GM12865 (cell line): ENCODE measurements around the gene RELT.
"Not testable (repeated sequence)": the region's sequence is repeated elsewhere in the genome, so short reads cannot be mapped to it uniquely, and the experiment has no call there.

ENCODE experiments used
- DNase-seq: peaks from one replicate; pipeline ENCODE4 v3.0.0; 2010; ENCODE audit warnings: low read depth
- H3K4me3 ChIP-seq: 2 replicates; pipeline ENCODE4 v1.5.1; 2011; ENCODE audit warnings: mild to moderate bottlenecking, low read depth, low read length, control low read depth
- TF ChIP-seq, protein P1 (sequence below): IDR thresholded peaks from 2 replicates; pipeline ENCODE4 v1.5.1; 2011; ENCODE audit warnings: low read length, control low read depth, low read depth, inconsistent platforms; ENCODE audit not compliant: insufficient read depth; ENCODE audit errors: missing control alignments

Gene RELT

DNA sequence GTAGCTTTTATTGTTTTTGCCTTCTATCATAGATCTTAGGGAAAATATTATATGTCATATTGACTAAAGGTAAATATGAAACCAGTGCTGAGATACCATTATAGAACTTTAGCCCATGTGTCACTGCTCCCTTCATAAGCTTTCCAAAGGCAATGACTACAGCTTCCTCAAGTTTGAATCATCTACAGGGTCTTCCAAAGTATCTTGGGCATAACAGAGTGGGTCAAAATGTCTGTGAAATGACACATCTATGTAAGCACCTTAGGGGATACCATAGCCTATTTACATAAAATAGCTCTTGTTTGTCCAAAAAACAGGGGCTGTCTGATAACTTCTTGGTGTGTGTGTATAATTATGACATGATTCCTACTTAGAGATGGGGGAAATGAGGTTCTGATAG is 52.5 kb downstream of the RELT start:
- H3K4me3 ChIP-seq: no peak overlapping the region
- no peak for DNase-seq
- TF ChIP-seq, protein P1, sequence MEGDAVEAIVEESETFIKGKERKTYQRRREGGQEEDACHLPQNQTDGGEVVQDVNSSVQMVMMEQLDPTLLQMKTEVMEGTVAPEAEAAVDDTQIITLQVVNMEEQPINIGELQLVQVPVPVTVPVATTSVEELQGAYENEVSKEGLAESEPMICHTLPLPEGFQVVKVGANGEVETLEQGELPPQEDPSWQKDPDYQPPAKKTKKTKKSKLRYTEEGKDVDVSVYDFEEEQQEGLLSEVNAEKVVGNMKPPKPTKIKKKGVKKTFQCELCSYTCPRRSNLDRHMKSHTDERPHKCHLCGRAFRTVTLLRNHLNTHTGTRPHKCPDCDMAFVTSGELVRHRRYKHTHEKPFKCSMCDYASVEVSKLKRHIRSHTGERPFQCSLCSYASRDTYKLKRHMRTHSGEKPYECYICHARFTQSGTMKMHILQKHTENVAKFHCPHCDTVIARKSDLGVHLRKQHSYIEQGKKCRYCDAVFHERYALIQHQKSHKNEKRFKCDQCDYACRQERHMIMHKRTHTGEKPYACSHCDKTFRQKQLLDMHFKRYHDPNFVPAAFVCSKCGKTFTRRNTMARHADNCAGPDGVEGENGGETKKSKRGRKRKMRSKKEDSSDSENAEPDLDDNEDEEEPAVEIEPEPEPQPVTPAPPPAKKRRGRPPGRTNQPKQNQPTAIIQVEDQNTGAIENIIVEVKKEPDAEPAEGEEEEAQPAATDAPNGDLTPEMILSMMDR: no peak

DNA sequence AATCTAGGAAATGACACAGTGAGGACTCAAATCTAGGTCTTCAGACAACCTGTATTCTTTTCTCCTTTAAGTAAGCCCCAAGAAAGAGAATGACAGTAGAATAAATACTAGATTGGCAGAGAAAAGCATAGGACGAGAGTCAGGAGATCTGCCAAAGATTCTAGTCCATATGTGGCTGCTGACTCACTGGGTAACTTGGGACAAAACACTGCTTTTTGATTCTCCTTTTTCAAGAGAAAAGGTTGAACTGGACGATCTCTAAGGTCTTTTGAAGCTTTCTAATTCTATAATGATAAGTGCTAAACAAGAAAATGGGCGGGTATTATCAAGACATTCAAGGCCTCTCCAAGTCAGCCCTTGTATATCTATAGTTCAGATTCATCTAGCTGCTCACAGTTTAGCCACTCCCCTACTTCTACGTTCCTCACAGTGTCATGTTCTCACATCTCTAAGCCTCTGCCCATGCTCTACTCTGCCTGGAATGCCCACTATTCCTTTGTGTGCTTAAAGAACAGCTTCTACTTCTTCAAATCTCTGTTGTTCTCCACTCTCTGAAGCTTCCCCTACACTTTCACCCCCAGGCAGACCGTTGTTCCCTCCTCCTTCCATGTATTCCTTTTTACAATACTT is 53.0 kb downstream of the RELT start:
- DNase-seq: no peak
- TF ChIP-seq, protein P1: no peak
- H3K4me3 ChIP-seq: no peak overlapping the region

DNA sequence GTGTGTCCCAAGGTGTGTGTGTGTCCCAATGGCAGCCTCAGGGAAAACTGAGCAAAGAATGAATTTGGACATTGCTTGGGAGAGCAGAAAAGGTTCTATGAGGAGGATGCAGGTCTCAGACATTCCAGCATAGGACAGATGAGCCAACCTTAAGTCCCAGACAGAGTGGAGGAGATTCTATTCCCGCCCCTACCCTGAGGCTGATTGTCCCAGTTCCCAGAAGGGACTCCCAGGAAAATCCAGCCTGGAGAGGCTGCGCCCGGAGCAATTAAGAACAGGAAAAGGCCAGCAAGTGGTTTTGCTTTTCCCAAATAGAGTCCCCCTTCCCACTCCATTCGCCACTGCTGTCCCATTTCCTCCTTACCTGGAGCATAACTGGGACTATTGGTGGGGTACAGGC is 54.1 kb downstream of the RELT start:
- no peak for DNase-seq
- TF ChIP-seq, protein P1: no peak

DNA sequence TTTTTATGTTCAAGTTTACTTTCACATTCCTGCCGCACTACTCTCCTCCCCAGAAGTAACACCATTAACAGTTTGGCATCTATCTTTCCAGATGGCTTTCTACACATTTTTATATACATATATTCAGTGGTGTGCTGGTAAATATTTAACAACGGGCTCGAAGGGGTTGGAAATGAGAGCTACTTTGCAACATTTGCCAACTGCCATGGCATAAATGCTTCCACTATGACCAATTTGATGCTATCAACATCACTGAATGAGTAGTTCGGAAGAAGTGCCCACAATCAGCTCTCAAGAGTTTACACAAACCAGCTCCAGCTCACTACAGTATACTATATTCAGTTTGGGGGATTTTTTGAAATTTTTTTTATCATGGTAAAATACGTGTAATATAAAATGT is 55.2 kb downstream of the RELT start:
- H3K4me3 ChIP-seq: no peak overlapping the region
- TF ChIP-seq, protein P1: no peak
- no peak for DNase-seq

More for the DNA sequence above, 54.1 kb downstream of the RELT start:
- H3K4me3 ChIP-seq: no peak overlapping the region

DNA sequence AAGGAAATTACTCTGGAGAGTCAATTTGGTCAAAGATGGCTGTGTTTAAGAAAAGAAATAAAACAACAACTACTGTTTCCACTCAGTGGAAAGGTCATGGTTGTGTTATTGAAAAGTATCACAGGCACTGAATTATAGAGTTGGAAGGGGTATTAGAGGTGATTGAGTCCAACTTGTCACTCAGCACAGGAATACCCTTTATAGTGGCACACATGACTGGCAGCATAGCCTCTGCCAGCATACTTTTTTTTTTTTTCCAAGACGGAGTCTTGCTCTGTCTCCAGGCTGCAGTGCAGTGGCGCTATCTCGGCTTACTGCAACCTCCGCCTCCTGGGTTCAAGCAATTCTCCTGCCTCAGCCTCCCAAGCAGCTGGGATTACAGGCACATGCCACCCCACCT is 60.7 kb downstream of the RELT start:
- H3K4me3 ChIP-seq, DNase-seq: not testable (repeated sequence)

DNA sequence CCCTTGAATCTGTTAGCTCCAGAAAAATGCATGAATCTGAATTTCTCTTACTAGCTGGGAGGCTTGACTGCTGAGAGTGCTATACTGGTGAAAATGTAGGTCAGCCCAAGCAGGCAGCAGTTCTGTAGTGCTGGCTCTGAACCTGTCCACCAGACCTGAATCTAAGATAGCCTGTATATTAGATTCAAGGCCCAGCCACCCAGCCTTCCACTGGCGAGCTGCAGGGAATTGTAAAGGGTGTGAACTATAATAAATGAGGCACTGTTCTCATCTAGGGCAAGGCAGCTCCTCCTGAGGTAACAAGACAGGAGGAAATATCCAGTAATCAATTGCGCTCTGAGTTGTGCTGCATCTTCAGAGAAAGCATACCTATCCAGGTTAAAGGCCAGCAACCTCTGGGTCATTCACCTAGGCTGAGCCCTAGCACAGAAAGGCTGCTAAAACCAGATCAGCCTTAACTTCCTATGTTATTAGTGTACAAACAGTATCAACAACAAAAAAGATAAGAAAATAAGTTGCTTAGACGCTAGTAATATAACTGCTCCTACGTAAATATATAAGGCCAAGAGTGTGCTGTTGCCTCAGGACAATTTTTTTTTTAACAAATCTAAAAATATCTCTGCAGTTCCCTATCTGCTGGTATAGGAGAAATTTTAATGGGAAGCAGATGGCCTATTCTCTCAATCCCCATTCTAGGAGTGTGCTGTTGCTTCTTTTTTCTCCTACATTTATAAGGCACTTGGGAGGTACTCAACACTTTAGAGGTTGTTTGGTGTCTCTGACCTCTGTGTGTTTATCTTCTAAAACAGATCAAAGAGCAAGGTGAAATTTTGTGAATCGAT is 63.0 kb downstream of the RELT start:
- no peak overlapping the region for H3K4me3 ChIP-seq
- TF ChIP-seq, protein P1: no peak
- DNase-seq: no peak

DNA sequence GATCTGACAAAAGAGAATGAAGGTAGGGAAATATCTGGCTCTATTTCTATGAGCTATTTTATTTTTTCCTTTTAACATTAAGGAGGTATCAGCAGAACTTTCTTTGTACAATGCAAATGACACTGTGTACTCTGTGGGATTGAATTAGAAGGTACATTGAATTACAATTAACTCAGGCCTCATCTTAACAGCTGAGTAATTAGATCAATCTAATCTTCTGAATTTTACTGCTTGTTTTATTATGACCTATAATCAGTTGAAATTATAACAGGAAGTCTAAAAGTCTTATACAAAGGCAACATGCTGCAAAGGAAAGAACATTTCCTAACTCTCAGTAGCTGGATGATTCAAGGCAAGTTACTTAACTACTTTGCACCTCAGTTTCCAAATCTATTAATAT is 69.8 kb downstream of the RELT start:
- no peak overlapping the region for H3K4me3 ChIP-seq
- TF ChIP-seq, protein P1: no peak
- no peak for DNase-seq
